Activated gamma-delta T cell treated with anti-CD3 and anti-CD28 coated beads, Interleukin-2, amount 50 U/mL, for 16 hours (primary cell): ENCODE data around the gene CHMP2A.
"Not testable (repeated sequence)": the region's sequence is repeated elsewhere in the genome, so short reads cannot be mapped to it uniquely, and the experiment has no call there.

Experiments used
- DNase-seq: peaks from one replicate; pipeline ENCODE4 v3.0.0-alpha.2; 2020; ENCODE audit warnings: low read depth

The CHMP2A gene

GRCh38 chr19:58511353-58512208, 43.3 kb downstream of the CHMP2A start, which contains the start of gene SLC27A5:
Gene SLC27A5 (minus strand): TSS chr19:58511992. CDS start chr19:58511955, 37 bp downstream.
- DNase-seq = no peak

GRCh38 chr19:58510084-58510862, 44.6 kb downstream of the CHMP2A start:
- no peak for DNase-seq

DNA sequence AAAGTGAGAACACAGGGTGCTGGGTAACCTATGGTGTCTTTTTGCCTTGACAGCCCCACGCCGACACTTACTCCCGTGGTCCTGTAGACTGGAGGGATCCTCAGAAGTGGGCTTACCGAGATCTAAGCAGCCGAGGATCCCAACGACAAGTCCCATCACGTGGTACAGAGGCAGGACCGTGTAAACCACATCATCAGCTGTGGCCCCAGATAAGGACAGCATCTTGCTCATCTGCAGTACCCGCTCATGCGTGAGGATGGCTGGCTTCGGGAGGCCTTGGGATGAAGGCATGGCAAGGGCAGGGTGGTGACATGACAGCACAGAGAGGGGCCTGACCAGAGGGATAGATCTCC, 45.2 kb downstream of the CHMP2A start:
- DNase-seq = no peak

GRCh38 chr19:58507602-58508223, 47.2 kb downstream of the CHMP2A start:
- not testable (repeated sequence) for DNase-seq
